Hepatocyte (in vitro differentiated cells): Measurements from ENCODE around the gene MACROD2. TPM values are rescaled to one million over a fixed set of nuclear protein-coding genes. Genes with fewer than 3 reads are reported as not detected.

Source experiments
- DNase-seq: peaks from one replicate; pipeline ENCODE4 v3.0.0-alpha.2; 2016; ENCODE audit warnings: low spot score
- H2AFZ ChIP-seq: fragments of 200-600 bp; sonication (generic); 2 replicates; pipeline ENCODE4 v1.6.0; 2016; ENCODE audit warnings: antibody characterized with exemption, mild to moderate bottlenecking
- H3K27ac ChIP-seq: fragments of 200-600 bp; sonication (generic); 2 replicates; pipeline ENCODE4 v1.5.1; 2016; ENCODE audit warnings: mild to moderate bottlenecking
- H3K27me3 ChIP-seq: fragments of 200-600 bp; sonication (generic); 2 replicates; pipeline ENCODE4 v1.6.1; 2016
- H3K36me3 ChIP-seq: fragments of 200-600 bp; sonication (generic); replicated peaks from 2 replicates; pipeline ENCODE4 v1.5.1; 2016; ENCODE audit warnings: low read depth; ENCODE audit not compliant: insufficient read depth
- H3K4me1 ChIP-seq: fragments of 200-600 bp; sonication (generic); 2 replicates; pipeline ENCODE4 v1.5.1; 2016; ENCODE audit warnings: mild to moderate bottlenecking, moderate library complexity; ENCODE audit not compliant: insufficient read depth
- H3K4me2 ChIP-seq: fragments of 200-600 bp; sonication (generic); 2 replicates; pipeline ENCODE4 v1.6.0; 2016
- H3K4me3 ChIP-seq: fragments of 200-600 bp; sonication (generic); 2 replicates; pipeline ENCODE4 v1.5.1; 2016; ENCODE audit warnings: mild to moderate bottlenecking
- H3K79me2 ChIP-seq: fragments of 200-600 bp; sonication (generic); 2 replicates; pipeline ENCODE4 v1.6.0; 2017; ENCODE audit warnings: mild to moderate bottlenecking
- H3K9me2 ChIP-seq: fragments of 200-600 bp; sonication (generic); replicated peaks from 2 replicates; pipeline ENCODE4 v1.6.0; 2017; ENCODE audit warnings: mild to moderate bottlenecking; ENCODE audit not compliant: insufficient read depth
- H3K9me3 ChIP-seq: fragments of 200-600 bp; sonication (generic); 2 replicates; pipeline ENCODE4 v1.5.1; 2016; ENCODE audit warnings: low read depth, mild to moderate bottlenecking
- H4K20me1 ChIP-seq: fragments of 200-600 bp; sonication (generic); 2 replicates; pipeline ENCODE4 v1.6.0; 2016; ENCODE audit warnings: mild to moderate bottlenecking; ENCODE audit not compliant: insufficient read depth, poor library complexity, severe bottlenecking
- CTCF ChIP-seq: fragments of 200-600 bp; sonication (generic); IDR thresholded peaks from 2 replicates; pipeline ENCODE4 v1.5.1; 2016; ENCODE audit warnings: antibody characterized with exemption, mild to moderate bottlenecking; ENCODE audit not compliant: poor library complexity
- EZH2 ChIP-seq: fragments of 200-600 bp; sonication (generic); IDR thresholded peaks from 2 replicates; pipeline ENCODE4 v1.6.1; 2016; ENCODE audit warnings: antibody characterized with exemption, mild to moderate bottlenecking, borderline replicate concordance
- EZH2phosphoT487 ChIP-seq: fragments of 200-600 bp; sonication (generic); IDR thresholded peaks from one replicate; pipeline ENCODE4 v1.6.1; 2018; ENCODE audit warnings: antibody characterized with exemption, mild to moderate bottlenecking, low read depth, moderate library complexity; ENCODE audit not compliant: unreplicated experiment, severe bottlenecking
- whole genome bisulfite sequencing: methylation state at CpG from one replicate; pipeline ENCODE4 v1.1.6; 2016; ENCODE audit warnings: low lambda C conversion rate; ENCODE audit errors: missing lambda C conversion rate; 5-methylcytosine and 5-hydroxymethylcytosine counted together
- polyA plus RNA-seq: library from polyadenylated mRNA; unstranded; fragments of >200 nt; fragmentation: Nextera tagmentation; extraction: Ambion mirVana; gene quantifications from 2 replicates; pipeline ENCODE4 v1.2.1, GENCODE V29; 2016
- total RNA-seq: library from RNA; depleted of rRNA; stranded (reverse); fragments of >200 nt; gene quantifications from 2 replicates; pipeline ENCODE4 v1.2.3, GENCODE V29; 2014

MACROD2 gene
- total and polyA plus RNA-seq, 2 experiments from 2014 or later = 2.4 to 3.1 TPM

GRCh38 chr20:15099130-15099529, 1103.8 kb downstream of the MACROD2 start:
- no peak for TF ChIP-seq CTCF
- TF ChIP-seq EZH2 = no peak
- no peak for TF ChIP-seq EZH2phosphoT487
- Histone ChIP-seq H3K4me1 (no peaks in the 10 kb centered on the region), H3K27me3 (no peaks in the 10 kb centered on the region), H3K4me3 (no peak overlapping the region), H2AFZ (no peak overlapping the region), H3K9me2 (no peaks in the 10 kb centered on the region), H3K36me3 (no peaks in the 10 kb centered on the region), H3K79me2 (no peaks in the 10 kb centered on the region), H3K4me2 (no peak overlapping the region), H4K20me1 (no peaks in the 10 kb centered on the region), H3K9me3 (no peaks in the 10 kb centered on the region), H3K27ac (no peak overlapping the region)
- 85% methylated on average over 1 of the region's 1 CpG for WGBS
- no peak for DNase-seq

- Histone ChIP-seq H3K4me2 (no peak overlapping the region), H3K4me1 (no peaks in the 10 kb centered on the region), H3K27ac (no peak overlapping the region), H3K9me2 (no peaks in the 10 kb centered on the region), H4K20me1 (no peaks in the 10 kb centered on the region), H3K36me3 (no peaks in the 10 kb centered on the region), H3K27me3 (no peaks in the 10 kb centered on the region), H3K4me3 (no peak overlapping the region), H3K79me2 (no peaks in the 10 kb centered on the region), H2AFZ (no peak overlapping the region), H3K9me3 (no peaks in the 10 kb centered on the region)
- TF ChIP-seq EZH2phosphoT487 (no peak), EZH2 (no peak), CTCF (no peak)
- DNase-seq = no peak
Measured at GRCh38 chr20:15100506-15101160, 1105.3 kb downstream of the MACROD2 start.

- Histone ChIP-seq H3K27ac (peak overlapping the region; percentile 73), H4K20me1 (no peaks in the 10 kb centered on the region), H3K36me3 (no peaks in the 10 kb centered on the region), H3K9me2 (no peaks in the 10 kb centered on the region), H2AFZ (no peak overlapping the region), H3K27me3 (no peaks in the 10 kb centered on the region), H3K9me3 (no peaks in the 10 kb centered on the region), H3K4me2 (peak overlapping the region; percentile 6), H3K4me3 (no peak overlapping the region), H3K79me2 (no peaks in the 10 kb centered on the region), H3K4me1 (no peaks in the 10 kb centered on the region)
- peak; percentile 45 for DNase-seq
- 50% methylated on average over 1 of the region's 1 CpG for WGBS
- no peak for TF ChIP-seq CTCF
- TF ChIP-seq EZH2phosphoT487 = no peak
- TF ChIP-seq EZH2 = no peak
Measured at GRCh38 chr20:15107931-15108330, 1112.6 kb downstream of the MACROD2 start.
